Muscle layer of colon (tissue), 2 donors: ENCODE results near the gene ONECUT2.
A peak's percentile ranks its signal among the peaks of the same experiment; 100 is the strongest.

Experiments used
- H3K27ac ChIP-seq: one replicate; pipeline ENCODE4 v1.7.0; 2013; ENCODE audit warnings: low read depth, mild to moderate bottlenecking, low read length, moderate library complexity
- H3K27me3 ChIP-seq, 2 donors: one replicate each; pipeline ENCODE4 v1.7.0; 2013; ENCODE audit warnings: low read length in 2 of 2, mild to moderate bottlenecking in 2 of 2; ENCODE audit not compliant: insufficient read depth in 2 of 2, control insufficient read depth in 1 of 2
- H3K36me3 ChIP-seq: one replicate; pipeline ENCODE4 v1.7.0; 2013; ENCODE audit warnings: mild to moderate bottlenecking, low read length; ENCODE audit not compliant: insufficient read depth
- H3K4me1 ChIP-seq: one replicate; pipeline ENCODE4 v1.7.0; 2013; ENCODE audit warnings: mild to moderate bottlenecking, low read length; ENCODE audit not compliant: insufficient read depth
- H3K4me3 ChIP-seq, 2 donors: one replicate each; pipeline ENCODE4 v1.7.0; 2013; ENCODE audit warnings: low read length in 2 of 2, low read depth in 1 of 2, mild to moderate bottlenecking in 1 of 2, moderate library complexity in 1 of 2
- H3K9ac ChIP-seq: one replicate; pipeline ENCODE4 v1.7.0; 2013; ENCODE audit warnings: low read length
- H3K9me3 ChIP-seq: one replicate; pipeline ENCODE4 v1.7.0; 2013; ENCODE audit warnings: mild to moderate bottlenecking, low read length
- donor health status: abdominal sarcoma.
- donor health status: Adenocarcinoma of cecum.

The ONECUT2 gene

GRCh38 chr18:57432751-57433400 is 2.3 kb upstream of the ONECUT2 start:
- H3K27ac ChIP-seq, result no peak overlapping the region
- H3K27me3 ChIP-seq, result peaks cover 90 to 92% of the 10 kb centered on the region in 2 donors

GRCh38 chr18:57433482-57433881 is 1.7 kb upstream of the ONECUT2 start:
- H3K4me1 ChIP-seq, result peaks cover 34% of the 10 kb centered on the region
- H3K36me3 ChIP-seq, result no peaks in the 10 kb centered on the region
- no peaks in the 10 kb centered on the region for H3K9me3 ChIP-seq
- H3K27me3 ChIP-seq, result peaks cover 90 to 92% of the 10 kb centered on the region in 2 donors
- no peak overlapping the region for H3K9ac ChIP-seq
- H3K27ac ChIP-seq, result no peak overlapping the region
- H3K4me3 ChIP-seq, result no peak overlapping the region

More at GRCh38 chr18:57432751-57433400, 2.3 kb upstream of the ONECUT2 start:
- H3K4me1 ChIP-seq, result peaks cover 28% of the 10 kb centered on the region
- no peak overlapping the region for H3K9ac ChIP-seq
- H3K36me3 ChIP-seq, result no peaks in the 10 kb centered on the region
- H3K4me3 ChIP-seq, result no peak overlapping the region
- H3K9me3 ChIP-seq, result no peaks in the 10 kb centered on the region

- Histone ChIP-seq H3K9ac (no peak overlapping the region), H3K36me3 (no peaks in the 10 kb centered on the region), H3K9me3 (no peaks in the 10 kb centered on the region), H3K4me1 (peaks cover 40% of the 10 kb centered on the region), H3K4me3 (peak overlapping the region in 1 of 2 donors; percentile 60), H3K27ac (no peak overlapping the region), H3K27me3 (peaks cover 90 to 92% of the 10 kb centered on the region in 2 donors)
Measured at GRCh38 chr18:57433934-57434535, 1.1 kb upstream of the ONECUT2 start.

GRCh38 chr18:57435846-57436190 is 644 bp downstream of the ONECUT2 start:
- Histone ChIP-seq H3K27me3 (peaks cover 87 to 92% of the 10 kb centered on the region in 2 donors), H3K9ac (no peak overlapping the region), H3K27ac (no peak overlapping the region), H3K4me1 (peaks cover 49% of the 10 kb centered on the region), H3K36me3 (no peaks in the 10 kb centered on the region), H3K9me3 (no peaks in the 10 kb centered on the region), H3K4me3 (peak overlapping the region in 1 of 2 donors; percentile 2)

DNA sequence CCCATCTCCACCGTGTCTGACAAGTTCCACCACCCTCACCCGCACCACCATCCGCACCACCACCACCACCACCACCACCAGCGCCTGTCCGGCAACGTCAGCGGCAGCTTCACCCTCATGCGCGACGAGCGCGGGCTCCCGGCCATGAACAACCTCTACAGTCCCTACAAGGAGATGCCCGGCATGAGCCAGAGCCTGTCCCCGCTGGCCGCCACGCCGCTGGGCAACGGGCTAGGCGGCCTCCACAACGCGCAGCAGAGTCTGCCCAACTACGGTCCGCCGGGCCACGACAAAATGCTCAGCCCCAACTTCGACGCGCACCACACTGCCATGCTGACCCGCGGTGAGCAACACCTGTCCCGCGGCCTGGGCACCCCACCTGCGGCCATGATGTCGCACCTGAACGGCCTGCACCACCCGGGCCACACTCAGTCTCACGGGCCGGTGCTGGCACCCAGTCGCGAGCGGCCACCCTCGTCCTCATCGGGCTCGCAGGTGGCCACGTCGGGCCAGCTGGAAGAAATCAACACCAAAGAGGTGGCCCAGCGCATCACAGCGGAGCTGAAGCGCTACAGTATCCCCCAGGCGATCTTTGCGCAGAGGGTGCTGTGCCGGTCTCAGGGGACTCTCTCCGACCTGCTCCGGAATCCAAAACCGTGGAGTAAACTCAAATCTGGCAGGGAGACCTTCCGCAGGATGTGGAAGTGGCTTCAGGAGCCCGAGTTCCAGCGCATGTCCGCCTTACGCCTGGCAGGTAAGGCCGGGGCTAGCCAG is 1.2 kb downstream of the ONECUT2 start:
- Histone ChIP-seq H3K27me3 (peaks cover 87 to 92% of the 10 kb centered on the region in 2 donors), H3K36me3 (no peaks in the 10 kb centered on the region), H3K9ac (no peak overlapping the region), H3K4me1 (peaks cover 48% of the 10 kb centered on the region), H3K27ac (no peak overlapping the region), H3K9me3 (no peaks in the 10 kb centered on the region), H3K4me3 (peak overlapping the region in 1 of 2 donors; percentile 2)

DNA sequence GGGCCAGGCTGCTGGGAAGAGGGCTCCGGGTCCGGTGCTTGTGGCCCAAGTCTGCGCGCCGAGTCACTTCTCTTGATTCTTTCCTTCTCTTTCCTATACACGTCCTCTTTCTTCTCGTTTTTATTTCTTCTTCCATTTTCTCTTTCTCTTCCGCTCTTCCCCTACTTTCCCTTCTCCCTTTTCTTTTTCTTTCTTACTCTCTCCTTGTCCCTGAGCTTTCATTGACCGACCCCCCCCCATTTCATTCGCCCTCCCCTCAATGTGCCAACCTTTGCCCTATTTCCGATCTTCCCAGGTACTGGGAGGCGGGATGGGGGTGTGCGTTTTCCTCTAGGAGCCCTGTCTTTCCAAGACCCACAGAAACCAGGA is 1.8 kb downstream of the ONECUT2 start:
- Histone ChIP-seq H3K9me3 (no peaks in the 10 kb centered on the region), H3K4me3 (no peak overlapping the region), H3K4me1 (peaks cover 48% of the 10 kb centered on the region), H3K27me3 (peaks cover 87 to 92% of the 10 kb centered on the region in 2 donors), H3K27ac (no peak overlapping the region), H3K36me3 (no peaks in the 10 kb centered on the region), H3K9ac (no peak overlapping the region)

DNA sequence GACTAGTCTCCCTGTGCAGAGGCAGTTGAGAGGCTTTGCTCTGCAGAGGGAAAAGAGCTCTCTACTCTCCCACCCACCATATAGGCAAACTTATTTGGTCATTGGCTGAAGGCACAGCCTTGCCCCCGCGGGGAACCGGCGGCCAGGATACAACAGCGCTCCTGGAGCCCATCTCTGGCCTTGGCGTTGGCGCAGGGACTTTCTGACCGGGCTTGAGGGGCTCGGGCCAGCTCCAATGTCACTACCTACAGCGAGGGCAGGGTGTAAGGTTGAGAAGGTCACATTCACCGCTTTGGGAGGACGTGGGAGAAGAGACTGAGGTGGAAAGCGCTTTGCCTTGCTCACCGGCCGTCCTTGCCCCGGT is 2.2 kb downstream of the ONECUT2 start:
- no peak overlapping the region for H3K9ac ChIP-seq
- H3K9me3 ChIP-seq, result no peaks in the 10 kb centered on the region
- no peak overlapping the region for H3K27ac ChIP-seq
- H3K4me3 ChIP-seq, result no peak overlapping the region
- H3K4me1 ChIP-seq, result peaks cover 48% of the 10 kb centered on the region
- peaks cover 87 to 89% of the 10 kb centered on the region in 2 donors for H3K27me3 ChIP-seq
- no peaks in the 10 kb centered on the region for H3K36me3 ChIP-seq

DNA sequence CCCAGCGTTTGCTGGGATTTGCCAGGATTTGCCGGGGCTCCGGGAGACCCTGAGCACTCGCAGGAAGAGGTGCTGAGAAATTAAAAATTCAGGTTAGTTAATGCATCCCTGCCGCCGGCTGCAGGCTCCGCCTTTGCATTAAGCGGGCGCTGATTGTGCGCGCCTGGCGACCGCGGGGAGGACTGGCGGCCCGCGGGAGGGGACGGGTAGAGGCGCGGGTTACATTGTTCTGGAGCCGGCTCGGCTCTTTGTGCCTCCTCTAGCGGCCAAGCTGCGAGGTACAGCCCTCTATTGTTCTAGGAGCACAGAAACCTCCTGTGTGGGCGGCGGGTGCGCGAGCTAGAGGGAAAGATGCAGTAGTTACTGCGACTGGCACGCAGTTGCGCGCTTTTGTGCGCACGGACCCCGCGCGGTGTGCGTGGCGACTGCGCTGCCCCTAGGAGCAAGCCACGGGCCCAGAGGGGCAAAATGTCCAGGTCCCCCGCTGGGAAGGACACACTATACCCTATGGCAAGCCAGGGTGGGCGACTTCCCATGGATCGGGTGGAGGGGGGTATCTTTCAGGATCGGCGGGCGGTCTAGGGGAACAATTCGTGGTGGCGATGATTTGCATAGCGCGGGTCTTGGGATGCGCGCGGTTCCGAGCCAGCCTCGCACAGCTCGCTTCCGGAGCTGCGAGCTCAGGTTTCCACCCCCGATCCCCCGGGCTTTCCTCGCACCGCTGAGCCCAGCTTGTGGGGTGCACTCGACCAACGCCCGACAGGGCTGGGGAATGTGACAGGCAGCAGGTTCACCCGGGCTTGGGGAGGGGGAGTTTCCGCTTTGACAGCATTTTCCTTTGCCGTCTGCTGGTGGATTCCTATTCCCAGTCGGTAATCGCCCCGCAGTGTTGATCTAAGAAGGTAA is 2.8 kb downstream of the ONECUT2 start:
- no peak overlapping the region for H3K27ac ChIP-seq
- H3K9me3 ChIP-seq, result no peaks in the 10 kb centered on the region
- peak overlapping the region in 1 of 2 donors; percentile 8 for H3K4me3 ChIP-seq
- no peak overlapping the region for H3K9ac ChIP-seq
- peaks cover 48% of the 10 kb centered on the region for H3K4me1 ChIP-seq
- H3K36me3 ChIP-seq, result no peaks in the 10 kb centered on the region
- H3K27me3 ChIP-seq, result peaks cover 85 to 87% of the 10 kb centered on the region in 2 donors

DNA sequence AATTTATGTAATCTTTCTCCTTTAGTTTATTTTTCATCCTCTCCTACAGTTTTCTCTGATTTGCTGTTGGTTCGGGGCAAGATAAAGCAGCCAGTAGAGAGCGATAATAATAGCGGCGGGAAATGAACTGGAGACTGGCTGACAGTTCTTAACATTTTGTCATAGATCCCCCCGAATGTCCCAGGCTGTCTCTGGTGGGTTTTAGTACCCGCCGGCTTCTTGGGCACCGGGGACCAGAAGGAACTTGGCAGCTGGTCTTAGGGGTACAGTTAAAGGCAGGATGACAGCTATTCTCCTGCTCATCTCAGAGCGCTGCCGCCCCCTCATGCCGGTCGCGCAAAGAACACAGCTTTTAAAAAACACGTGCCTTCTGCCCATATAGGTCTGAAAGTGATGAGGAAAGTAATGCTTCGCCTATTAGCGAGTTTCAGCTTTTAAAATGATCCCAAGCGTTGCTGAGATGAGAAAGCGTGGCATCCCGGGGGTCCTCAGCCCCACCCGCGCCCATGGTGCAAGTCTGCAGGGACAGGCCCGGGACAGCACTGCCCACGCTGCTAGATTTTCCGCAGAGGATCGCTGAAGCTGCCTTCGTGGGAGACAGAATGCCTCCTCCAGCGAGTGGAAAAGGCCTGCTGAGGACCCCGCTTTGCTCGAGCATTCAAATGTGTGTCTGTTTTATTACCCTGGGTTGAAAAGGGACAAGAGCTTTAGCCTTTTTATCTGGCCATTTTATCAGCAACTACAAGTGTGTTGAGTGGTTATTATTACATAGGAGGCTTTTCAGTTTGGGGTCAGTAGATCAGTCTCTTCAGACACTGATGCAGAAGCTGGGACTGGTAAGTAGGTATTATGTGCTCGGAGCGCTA is 3.8 kb downstream of the ONECUT2 start:
- Histone ChIP-seq H3K4me1 (peaks cover 44% of the 10 kb centered on the region), H3K4me3 (no peak overlapping the region), H3K36me3 (no peaks in the 10 kb centered on the region), H3K27ac (no peak overlapping the region), H3K27me3 (peaks cover 77 to 78% of the 10 kb centered on the region in 2 donors), H3K9ac (no peak overlapping the region), H3K9me3 (no peaks in the 10 kb centered on the region)

DNA sequence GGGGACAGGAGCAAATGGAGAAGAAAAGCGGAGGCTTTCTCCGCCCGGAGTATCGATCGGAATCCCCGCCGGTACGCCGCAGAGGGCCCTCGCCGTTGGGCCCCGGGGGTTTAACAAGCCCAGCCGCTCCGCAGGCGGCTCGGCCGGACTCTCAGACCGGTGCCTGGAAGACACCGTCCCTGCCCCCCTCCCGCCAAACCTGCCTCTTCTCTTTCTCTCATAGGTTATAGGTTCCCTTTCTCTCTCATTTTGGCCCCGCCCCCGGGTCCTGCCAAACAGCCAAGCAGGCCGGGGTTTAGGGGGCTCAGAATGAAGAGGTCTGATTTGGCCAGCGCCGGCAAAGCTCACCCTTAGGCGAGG is 4.4 kb downstream of the ONECUT2 start:
- Histone ChIP-seq H3K27me3 (peaks cover 71 to 76% of the 10 kb centered on the region in 2 donors), H3K36me3 (no peaks in the 10 kb centered on the region), H3K9ac (no peak overlapping the region), H3K27ac (no peak overlapping the region), H3K9me3 (no peaks in the 10 kb centered on the region), H3K4me3 (no peak overlapping the region), H3K4me1 (peaks cover 38% of the 10 kb centered on the region)
